Measurements from ENCODE around the gene ADD1. TPM values are rescaled to one million over a fixed set of nuclear protein-coding genes. Genes with fewer than 3 reads are reported as not detected.

The ADD1 gene
- 100 to 1,000 TPM; 251 to 258 TPM for total RNA-seq

GRCh38 chr4:2843263-2843940 lies at the start of gene ADD1:
TSS of gene ADD1 (plus strand) at chr4:2843844. CDS start at chr4:2875916, 32,072 bp downstream.

GRCh38 chr4:2963175-2963965 lies 119.7 kb downstream of the ADD1 start, which contains the start of the genes GRK4 and NOP14:
TSS of gene GRK4 (plus strand) at chr4:2963571. CDS start at chr4:2964071, 500 bp downstream.
TSS of gene NOP14 (minus strand) at chr4:2963406. CDS start at chr4:2963319, 87 bp downstream.

Other genes starting within 250 kb of the ADD1 start
- gene TNIP2, start 87.5 kb upstream of the ADD1 start, total RNA-seq, result 10 to 100 TPM; 36.4 to 41.5 TPM
- gene SH3BP2, start 50.8 kb upstream of the ADD1 start, total RNA-seq, result 100 to 1,000 TPM in 1 of 2 experiments, 10 to 100 TPM in 1; 90.0 to 100 TPM
- 10 to 100 TPM; 38.3 to 39.0 TPM for gene NOP14, start 119.6 kb downstream of the ADD1 start, total RNA-seq
- 1 to 10 TPM; 2.4 to 3.3 TPM for gene GRK4, start 119.7 kb downstream of the ADD1 start, total RNA-seq
- gene HTT-AS, start 230.7 kb downstream of the ADD1 start, total RNA-seq, result not detected
- gene HTT, start 230.8 kb downstream of the ADD1 start, total RNA-seq, result 10 to 100 TPM; 58.8 to 60.0 TPM